ENCODE results near the gene C11orf54.

Gene C11orf54

GRCh38 chr11:93741094-93741881 is at the start of gene C11orf54, which contains the start of gene TAF1D:
Gene C11orf54 (plus strand): TSS chr11:93741672. CDS start chr11:93747394, 5,722 bp downstream.
Gene TAF1D (minus strand): TSS chr11:93741495. CDS start chr11:93739304, 2,191 bp downstream.
- peak; percentile 97 for DNase-seq

GRCh38 chr11:93694109-93694508 is 47.4 kb upstream of the C11orf54 start:
- DNase-seq, result no peak

GRCh38 chr11:93694557-93694956 is 46.9 kb upstream of the C11orf54 start:
- DNase-seq, result no peak

- DNase-seq, result no peak
These were observed 43.9 kb upstream of the C11orf54 start for GRCh38 chr11:93697611-93698010.

GRCh38 chr11:93700830-93701229 is 40.6 kb upstream of the C11orf54 start:
- DNase-seq, result no peak

- DNase-seq, result no peak
These were observed 37.2 kb upstream of the C11orf54 start for GRCh38 chr11:93704237-93704636.

- DNase-seq, result no peak
These were observed 31.2 kb upstream of the C11orf54 start for GRCh38 chr11:93710239-93710638.

GRCh38 chr11:93712678-93713077 is 28.8 kb upstream of the C11orf54 start:
- no peak for DNase-seq

GRCh38 chr11:93715797-93716396 is 25.6 kb upstream of the C11orf54 start:
- DNase-seq, result no peak

GRCh38 chr11:93717501-93717900 is 24.0 kb upstream of the C11orf54 start:
- DNase-seq, result no peak

GRCh38 chr11:93718057-93718563 is 23.4 kb upstream of the C11orf54 start:
- no peak for DNase-seq

- no peak for DNase-seq
These were observed 22.2 kb upstream of the C11orf54 start for GRCh38 chr11:93719310-93719709.

- DNase-seq, result no peak
These were observed 20.9 kb upstream of the C11orf54 start for GRCh38 chr11:93720522-93720921.

GRCh38 chr11:93724089-93724488 is 17.4 kb upstream of the C11orf54 start:
- DNase-seq, result no peak

GRCh38 chr11:93727985-93728791 is 13.3 kb upstream of the C11orf54 start:
- DNase-seq, result no peak

- no peak for DNase-seq
These were observed 12.7 kb upstream of the C11orf54 start for GRCh38 chr11:93728792-93729128.

GRCh38 chr11:93729129-93729616 is 12.3 kb upstream of the C11orf54 start:
- no peak for DNase-seq

GRCh38 chr11:93730108-93731107 is 11.1 kb upstream of the C11orf54 start:
- no peak for DNase-seq

- no peak for DNase-seq
These were observed 9.1 kb upstream of the C11orf54 start for GRCh38 chr11:93732237-93732892.

- no peak for DNase-seq
These were observed 8.0 kb upstream of the C11orf54 start for GRCh38 chr11:93733474-93733873.

Measured in NCI-H2171 treated with DMSO at 0.1 percent for 48 hours (cell line).